K562 (cell line): ENCODE measurements around the gene BTRC. TPM values are rescaled to one million over a fixed set of nuclear protein-coding genes. Genes with fewer than 3 reads are reported as not detected.

ENCODE experiments used
- ATAC-seq: fragments of 200-7000 bp; cut with Tn5 transposase; 3 replicates; pipeline ENCODE4 v1.9.1; 2020; ENCODE audit warnings: moderate library complexity
- BruUV-seq: library from RNA; stranded (reverse); fragments of 400-500 nt; replicated peaks from 2 replicates; lab custom pipeline; 2021; lab: Mats Ljungman, UMichigan
- CTCF ChIA-PET: fragments of 300-600 bp; formaldehyde crosslinking; extraction: SDS; loops from one replicate; lab custom pipeline; 2021; ENCODE audit warnings: low intra/inter-chr PET ratio; lab: Yijun Ruan, JAX
- POLR2A ChIA-PET: fragments of 300-600, 350-650 bp; sonication (Branson Sonifier 250); formaldehyde crosslinking; extraction: SDS; loops from one replicate; lab custom pipeline; 2021; ENCODE audit warnings: antibody characterized with exemption, inconsistent platforms; lab: Yijun Ruan, JAX
- DNase-seq, 4 experiments: peaks; one replicate each; pipeline versions ENCODE4 v3.0.0 to v3.0.0-alpha.2; 2011 to 2018; ENCODE audit warnings: low spot score in 3 of 4, mixed read lengths in 3 of 4; ENCODE audit errors: extremely low read depth in 1 of 4
- FAIRE-seq: peaks from 2 replicates; lab custom pipeline; 2011; peaks lifted over from hg19 to GRCh38; lab: Jason Lieb, UNC
- H2AFZ ChIP-seq: 2 replicates; pipeline ENCODE4 v1.6.0; 2011; ENCODE audit warnings: low read depth, low read length, control low read depth, inconsistent platforms
- H3K27ac ChIP-seq: fragments of 200-600 bp; 3 replicates; pipeline ENCODE4 v1.8.0; 2011; ENCODE audit warnings: low read depth, mild to moderate bottlenecking, control low read depth, inconsistent platforms, low read length, moderate library complexity, mixed read lengths; ENCODE audit errors: extremely low read depth
- H3K27me3 ChIP-seq, 2 experiments: fragments of 300-600 bp in 1 of 2; 2 replicates in 1 of 2; 3 replicates in 1 of 2; pipeline versions ENCODE4 v1.6.0 to v1.8.0; 2011; ENCODE audit warnings: inconsistent platforms in 2 of 2, low read length in 2 of 2, mild to moderate bottlenecking in 1 of 2, mixed read lengths in 1 of 2, moderate library complexity in 1 of 2; ENCODE audit not compliant: control insufficient read depth in 2 of 2, insufficient read depth in 2 of 2
- H3K36me3 ChIP-seq: fragments of 300-600 bp; 3 replicates; pipeline ENCODE4 v1.8.0; 2011; ENCODE audit warnings: mild to moderate bottlenecking, low read length, inconsistent platforms; ENCODE audit not compliant: control insufficient read depth, insufficient read depth
- H3K4me1 ChIP-seq, 2 experiments: fragments of 200-600 bp in 1 of 2; replicated peaks in 1 of 2; 2 replicates in 1 of 2; 3 replicates in 1 of 2; pipeline versions ENCODE4 v1.5.1 to v1.8.0; 2011; ENCODE audit warnings: inconsistent platforms in 2 of 2, low read length in 2 of 2, mild to moderate bottlenecking in 1 of 2, mixed read lengths in 1 of 2, moderate library complexity in 1 of 2; ENCODE audit not compliant: control insufficient read depth in 2 of 2, insufficient read depth in 2 of 2
- H3K4me2 ChIP-seq: 2 replicates; pipeline ENCODE4 v1.6.1; 2011; ENCODE audit warnings: low read length, control low read depth, inconsistent platforms, mixed read lengths; ENCODE audit not compliant: insufficient read depth
- H3K4me3 ChIP-seq: fragments of 200-600 bp; sonication (generic), shearing (Covaris generic); 2 replicates; pipeline ENCODE4 v1.5.1; 2016; ENCODE audit warnings: control low read depth, inconsistent platforms
- H3K79me2 ChIP-seq: fragments of 200-600 bp; 3 replicates; pipeline ENCODE4 v1.8.0; 2011; ENCODE audit warnings: low read length, inconsistent platforms; ENCODE audit not compliant: control insufficient read depth, insufficient read depth
- H3K9ac ChIP-seq, 2 experiments: 2 replicates each; pipeline versions ENCODE4 v1.6.0 to v1.6.1; 2011; ENCODE audit warnings: low read depth in 2 of 2, low read length in 2 of 2, control low read depth in 1 of 2, inconsistent platforms in 1 of 2, mild to moderate bottlenecking in 1 of 2, mixed read lengths in 1 of 2; ENCODE audit not compliant: insufficient read depth in 1 of 2
- H3K9me1 ChIP-seq: one replicate; pipeline ENCODE4 v1.6.0; 2011; ENCODE audit warnings: inconsistent platforms, mild to moderate bottlenecking, low read length, moderate library complexity; ENCODE audit not compliant: control insufficient read depth, insufficient read depth
- H3K9me3 ChIP-seq: replicated peaks from 2 replicates; pipeline ENCODE4 v1.5.1; 2011; ENCODE audit warnings: low read depth, low read length, inconsistent platforms; ENCODE audit not compliant: control insufficient read depth, insufficient read depth
- H4K20me1 ChIP-seq: replicated peaks from 2 replicates; pipeline ENCODE4 v1.6.1; 2011; ENCODE audit warnings: low read length, inconsistent platforms, mixed read lengths; ENCODE audit not compliant: control insufficient read depth, insufficient read depth
- BRF1 ChIP-seq: IDR thresholded peaks from 3 replicates; pipeline ENCODE4 v1.6.1; 2011; ENCODE audit warnings: borderline replicate concordance, mild to moderate bottlenecking; ENCODE audit not compliant: insufficient read length; ENCODE audit errors: extremely low read depth
- CBX2 ChIP-seq: fragments of 200-600 bp; sonication (generic); IDR thresholded peaks from one replicate; pipeline ENCODE4 v1.6.1; 2012; ENCODE audit warnings: mild to moderate bottlenecking, low read length, inconsistent platforms; ENCODE audit not compliant: insufficient read depth, poor library complexity, severe bottlenecking
- CC2D1A ChIP-seq: fragments of 450-650 bp; IDR thresholded peaks from 2 replicates; pipeline ENCODE4 v1.6.1; 2017; ENCODE audit warnings: mild to moderate bottlenecking
- CEBPB ChIP-seq: fragments of 450-650 bp; IDR thresholded peaks from 2 replicates; pipeline ENCODE4 v1.6.1; 2016; ENCODE audit warnings: missing genetic modification characterization, missing compliant biosample characterization
- DACH1 ChIP-seq: fragments of 450-650 bp; IDR thresholded peaks from 2 replicates; pipeline ENCODE4 v1.6.1; 2018; ENCODE audit not compliant: partially characterized antibody
- DMBX1 ChIP-seq: fragments of 250-450 bp; sonication (Bioruptor Pico); IDR thresholded peaks from 2 replicates; pipeline ENCODE4 v1.8.0; 2022; ENCODE audit warnings: inconsistent platforms, mild to moderate bottlenecking, moderate library complexity, borderline replicate concordance
- ESRRB ChIP-seq: fragments of 250-450 bp; sonication (Bioruptor Pico); IDR thresholded peaks from 2 replicates; pipeline ENCODE4 v1.5.0; 2020; ENCODE audit warnings: mild to moderate bottlenecking, moderate library complexity, borderline replicate concordance
- FUS ChIP-seq: fragments of 200-400 bp; formaldehyde crosslinking; optimal IDR thresholded peaks from 2 replicates; pipeline ENCODE3; 2017; ENCODE audit warnings: low read depth, low read length
- KLF13 ChIP-seq: fragments of 450-650 bp; IDR thresholded peaks from 2 replicates; pipeline ENCODE4 v1.6.1; 2016; ENCODE audit warnings: missing genetic modification characterization, low read depth, mild to moderate bottlenecking, missing compliant biosample characterization, moderate library complexity, borderline replicate concordance
- MAFF ChIP-seq: IDR thresholded peaks from 2 replicates; pipeline ENCODE4 v1.6.1; 2012; ENCODE audit warnings: low read length, improper control_type of control experiment
- MAFK ChIP-seq: IDR thresholded peaks from 2 replicates; pipeline ENCODE4 v1.6.1; 2011; ENCODE audit warnings: low read length, improper control_type of control experiment
- PHF8 ChIP-seq: fragments of 200-600 bp; sonication (generic); IDR thresholded peaks from 2 replicates; pipeline ENCODE4 v1.6.1; 2012; ENCODE audit warnings: mixed run types, mild to moderate bottlenecking, inconsistent platforms, low read length, moderate library complexity, borderline replicate concordance
- PTRF ChIP-seq: fragments of 450-650 bp; IDR thresholded peaks from 2 replicates; pipeline ENCODE4 v1.6.1; 2016; ENCODE audit warnings: mild to moderate bottlenecking, missing genetic modification characterization, missing compliant biosample characterization
- ZNF57 ChIP-seq: fragments of 450-650 bp; formaldehyde crosslinking; IDR thresholded peaks from 2 replicates; pipeline ENCODE4 v1.4.0; 2020; ENCODE audit warnings: mild to moderate bottlenecking, moderate library complexity
- ZNF780A ChIP-seq: fragments of 250-450 bp; sonication (Bioruptor Pico); IDR thresholded peaks from 2 replicates; pipeline ENCODE4 v1.5.0; 2021; ENCODE audit warnings: mild to moderate bottlenecking
- WGBS: fragments of 100-300 bp; shearing (Covaris generic); methylation state at CpG from one replicate; pipeline ENCODE4 v1.1.6; 2016; ENCODE audit warnings: low coverage, mixed read lengths; ENCODE audit not compliant: insufficient coverage; ENCODE audit errors: missing lambda C conversion rate; 5-methylcytosine and 5-hydroxymethylcytosine counted together
- in situ Hi-C: fragments of 300-500 bp; cut with MboI; formaldehyde crosslinking; loops from 4 replicates; pipeline ENCODE4 v1.15.0; 2018; ENCODE audit warnings: inconsistent platforms, mixed read lengths
- intact Hi-C: fragments of 100-400 bp; cut with micrococcal nuclease; formaldehyde crosslinking; loops from 2 replicates; pipeline ENCODE4 v1.14.2; 2022
- polyA plus RNA-seq, 8 experiments: library from polyadenylated mRNA; depleted of rRNA in 4 of 8; stranded (reverse) in 5 of 8; unstranded in 3 of 8; fragments of >200 nt; fragmentation: Nextera tagmentation in 2 of 8; fragmentation: Illumina TruSeq in 1 of 8; extraction: Ambion mirVana in 2 of 8; extraction: Trizol in 1 of 8; gene quantifications; 2 replicates each; pipeline versions ENCODE4 v1.2.1 to v1.2.3, GENCODE V29; 2011 to 2014; ENCODE audit warnings: inconsistent platforms in 1 of 8, missing spikeins in 1 of 8
- total RNA-seq, 7 experiments: library from RNA; depleted of rRNA in 6 of 7; stranded (reverse); fragments of >200 nt in 6 of 7; fragmentation: Illumina TruSeq in 2 of 7; extraction: Trizol in 2 of 7; gene quantifications; 2 replicates each; pipeline versions ENCODE4 v1.2.1 to v1.2.3, GENCODE V29; 2011 to 2021; ENCODE audit warnings: low replicate concordance in 1 of 7
- TF ChIP-seq, protein P1 (sequence below): fragments of 250-450 bp; sonication (Bioruptor Pico); IDR thresholded peaks from 2 replicates; pipeline ENCODE4 v1.4.0; 2020
- TF ChIP-seq, protein P2 (sequence below): sonication (generic); formaldehyde crosslinking; IDR thresholded peaks from 2 replicates; pipeline ENCODE4 v1.9.0; 2022; ENCODE audit warnings: mild to moderate bottlenecking, missing genetic modification reagents
- TF ChIP-seq, protein P3 (sequence below): fragments of 250-450 bp; sonication (Bioruptor Pico); IDR thresholded peaks from 2 replicates; pipeline ENCODE4 v1.5.0; 2021

The BTRC gene
- total and polyA plus RNA-seq, 9 of the 15 experiments (the other 6 are each of a cell fraction or from before 2014, with no cell fraction given): 1.6 to 15.4 (median 7.0) TPM

DNA sequence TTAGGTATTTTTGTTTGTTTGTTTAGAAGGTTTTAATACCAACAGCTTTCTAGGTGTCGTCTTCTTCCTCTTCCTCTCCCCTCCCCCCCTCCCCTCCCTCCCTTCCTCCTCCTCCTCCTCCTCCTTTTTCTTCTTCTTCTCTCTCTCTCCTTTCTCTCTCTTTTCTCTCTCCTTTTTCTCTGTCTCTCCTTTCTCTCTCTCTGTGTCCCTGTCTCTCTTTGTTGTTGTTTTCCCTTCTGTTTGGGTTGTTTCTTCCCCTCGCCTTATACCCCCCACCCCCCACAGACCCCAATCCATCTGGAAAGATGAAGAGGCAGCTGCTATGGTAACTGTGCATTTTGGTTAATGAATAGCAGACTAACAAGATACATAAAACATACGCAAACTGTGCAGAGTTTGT is 75.5 kb downstream of the BTRC start (continued):
- TF ChIP-seq BRF1 (no peak), MAFF (no peak), ZNF57 (CRISPR knock-in tag) (no peak), FUS (no peak), CBX2 (no peak)
- TF ChIP-seq, protein P1, sequence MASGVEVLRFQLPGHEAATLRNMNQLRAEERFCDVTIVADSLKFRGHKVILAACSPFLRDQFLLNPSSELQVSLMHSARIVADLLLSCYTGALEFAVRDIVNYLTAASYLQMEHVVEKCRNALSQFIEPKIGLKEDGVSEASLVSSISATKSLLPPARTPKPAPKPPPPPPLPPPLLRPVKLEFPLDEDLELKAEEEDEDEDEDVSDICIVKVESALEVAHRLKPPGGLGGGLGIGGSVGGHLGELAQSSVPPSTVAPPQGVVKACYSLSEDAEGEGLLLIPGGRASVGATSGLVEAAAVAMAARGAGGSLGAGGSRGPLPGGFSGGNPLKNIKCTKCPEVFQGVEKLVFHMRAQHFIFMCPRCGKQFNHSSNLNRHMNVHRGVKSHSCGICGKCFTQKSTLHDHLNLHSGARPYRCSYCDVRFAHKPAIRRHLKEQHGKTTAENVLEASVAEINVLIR (CRISPR knock-in tag): no peak

DNA sequence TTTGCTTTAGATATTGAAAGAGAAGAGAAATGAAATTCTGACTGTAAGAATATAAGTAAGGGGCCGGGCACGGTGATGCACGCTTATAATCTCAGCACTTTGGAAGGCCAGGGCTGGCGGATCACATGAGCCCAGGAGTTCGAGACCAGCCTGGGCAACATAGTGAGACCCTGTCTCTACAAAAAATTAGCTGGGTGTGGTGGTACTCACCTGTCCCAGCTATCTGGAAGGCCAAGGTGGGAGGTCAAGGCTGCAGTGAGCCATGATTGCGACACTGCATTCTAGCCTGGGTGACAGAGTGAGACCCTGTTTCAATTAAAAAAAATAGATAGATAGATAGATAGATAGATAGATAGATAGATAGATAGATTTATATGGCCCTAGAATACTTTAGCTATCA is 82.3 kb downstream of the BTRC start:
- Histone ChIP-seq H3K4me1 (no peaks in the 10 kb centered on the region; a peak in 1 of 5 replicates), H3K4me2 (no peak overlapping the region), H3K9me1 (no peaks in the 10 kb centered on the region), H4K20me1 (no peaks in the 10 kb centered on the region), H3K4me3 (no peak overlapping the region), H2AFZ (no peak overlapping the region), H3K27me3 (no peaks in the 10 kb centered on the region), H3K9me3 (no peaks in the 10 kb centered on the region), H3K79me2 (no peaks in the 10 kb centered on the region), H3K9ac (no peak overlapping the region), H3K27ac (no peak overlapping the region), H3K36me3 (no peaks in the 10 kb centered on the region)
- in situ Hi-C loops: no loop called here
- TF ChIP-seq MAFK: no peak
- TF ChIP-seq DACH1: peak; percentile 80
- TF ChIP-seq CC2D1A: no peak
- TF ChIP-seq KLF13: no peak
- TF ChIP-seq PHF8: no peak
- TF ChIP-seq CEBPB (tag): 0 out of 2 replicates have a peak, but pooled peaks have one; percentile 22
- TF ChIP-seq ZNF780A: no peak
- TF ChIP-seq, protein P2, sequence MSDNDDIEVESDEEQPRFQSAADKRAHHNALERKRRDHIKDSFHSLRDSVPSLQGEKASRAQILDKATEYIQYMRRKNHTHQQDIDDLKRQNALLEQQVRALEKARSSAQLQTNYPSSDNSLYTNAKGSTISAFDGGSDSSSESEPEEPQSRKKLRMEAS (CRISPR knock-in tag): no peak
- no peak for TF ChIP-seq PTRF (tag)
- no peak for TF ChIP-seq DMBX1 (CRISPR knock-in tag)
- TF ChIP-seq, protein P3, sequence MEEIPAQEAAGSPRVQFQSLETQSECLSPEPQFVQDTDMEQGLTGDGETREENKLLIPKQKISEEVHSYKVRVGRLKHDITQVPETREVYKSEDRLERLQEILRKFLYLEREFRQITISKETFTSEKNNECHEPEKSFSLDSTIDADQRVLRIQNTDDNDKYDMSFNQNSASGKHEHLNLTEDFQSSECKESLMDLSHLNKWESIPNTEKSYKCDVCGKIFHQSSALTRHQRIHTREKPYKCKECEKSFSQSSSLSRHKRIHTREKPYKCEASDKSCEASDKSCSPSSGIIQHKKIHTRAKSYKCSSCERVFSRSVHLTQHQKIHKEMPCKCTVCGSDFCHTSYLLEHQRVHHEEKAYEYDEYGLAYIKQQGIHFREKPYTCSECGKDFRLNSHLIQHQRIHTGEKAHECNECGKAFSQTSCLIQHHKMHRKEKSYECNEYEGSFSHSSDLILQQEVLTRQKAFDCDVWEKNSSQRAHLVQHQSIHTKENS: no peak
- TF ChIP-seq ESRRB: no peak
- DNase-seq: no peak
- FAIRE-seq: no peak
- CTCF ChIA-PET: no interaction called here
- intact Hi-C loops: no loop called here
- no TSS peak for BruUV-seq
- POLR2A ChIA-PET: interaction anchor here (0.9 kb wide), 1 partner anchor 42 kb away, joined by 3 read pairs; no protein-coding TSS in a partner anchor
- ATAC-seq: no peak
- 84% methylated on average over 6 of the region's 6 CpGs for WGBS
